Measurements from ENCODE around the gene SPATS2L. TPM values are rescaled to one million over a fixed set of nuclear protein-coding genes. Genes with fewer than 3 reads are reported as not detected.

Gene SPATS2L
- total RNA-seq, 4 donors from 2014 or later = 68.1 to 115 (median 94.9) TPM

- no peak for TF ChIP-seq CTCF (IDR thresholded peaks at IDR 0.05)
- ATAC-seq (ENCODE audit: low FRiP score) = no peak
- no peak for DNase-seq (ENCODE audit: low spot score)
Observed at GRCh38 chr2:200414367-200414766, 107.9 kb downstream of the SPATS2L start.

GRCh38 chr2:200415455-200415854 lies 109.0 kb downstream of the SPATS2L start:
- no peak for DNase-seq (ENCODE audit: low spot score)
- no peak for TF ChIP-seq CTCF (IDR thresholded peaks at IDR 0.05)
- no peak for ATAC-seq (ENCODE audit: low FRiP score)

- TF ChIP-seq CTCF (IDR thresholded peaks at IDR 0.05) = no peak
- ATAC-seq (ENCODE audit: low FRiP score) (no peak), DNase-seq (ENCODE audit: low spot score) (no peak)
Observed at GRCh38 chr2:200416878-200417277, 110.4 kb downstream of the SPATS2L start.

GRCh38 chr2:200417366-200417765 lies 110.9 kb downstream of the SPATS2L start:
- no peak for ATAC-seq (ENCODE audit: low FRiP score)
- DNase-seq (ENCODE audit: low spot score) = no peak
- no peak for TF ChIP-seq CTCF (IDR thresholded peaks at IDR 0.05)

GRCh38 chr2:200418399-200418798 lies 111.9 kb downstream of the SPATS2L start:
- TF ChIP-seq CTCF (IDR thresholded peaks at IDR 0.05) = no peak
- no peak for ATAC-seq (ENCODE audit: low FRiP score)
- DNase-seq (ENCODE audit: low spot score) = no peak

GRCh38 chr2:200419325-200419724 lies 112.8 kb downstream of the SPATS2L start:
- no peak for TF ChIP-seq CTCF (IDR thresholded peaks at IDR 0.05)
- DNase-seq (ENCODE audit: low spot score) (no peak), ATAC-seq (ENCODE audit: low FRiP score) (no peak)

- ATAC-seq (ENCODE audit: low FRiP score) (no peak), DNase-seq (ENCODE audit: low spot score) (no peak)
- no peak for TF ChIP-seq CTCF (IDR thresholded peaks at IDR 0.05)
Observed at GRCh38 chr2:200421270-200421669, 114.8 kb downstream of the SPATS2L start.
